HL-60/S4 (cell line): ENCODE data around the gene KCNMA1.
"Not testable (repeated sequence)": the region's sequence is repeated elsewhere in the genome, so short reads cannot be mapped to it uniquely, and the experiment has no call there.

Source experiments
- in situ Hi-C: fragments of 300-500 bp; cut with MboI; formaldehyde crosslinking; loops from 2 replicates; pipeline ENCODE4 v1.14.3; 2022; ENCODE audit warnings: low sequenced_read_pairs

The KCNMA1 gene

DNA sequence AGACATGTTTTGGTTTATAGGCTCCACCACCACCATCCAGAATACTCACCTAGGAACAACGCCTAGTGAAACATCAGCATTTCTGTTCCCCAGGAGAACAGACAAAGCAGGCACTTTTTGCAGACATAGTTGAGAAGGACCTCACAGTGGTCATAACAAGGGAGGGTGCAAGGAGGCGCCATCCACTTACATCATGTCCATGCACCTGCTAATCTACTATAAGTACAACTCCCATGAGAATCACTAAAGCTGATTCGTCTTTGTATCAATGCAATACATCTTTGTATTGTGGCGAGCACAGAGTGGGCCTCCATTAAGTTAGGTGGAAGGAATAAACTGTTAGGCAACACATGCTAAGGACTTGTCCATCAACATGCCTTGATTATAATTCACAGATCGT lies 207.1 kb downstream of the KCNMA1 start:
- in situ Hi-C loops, result no loop called here

DNA sequence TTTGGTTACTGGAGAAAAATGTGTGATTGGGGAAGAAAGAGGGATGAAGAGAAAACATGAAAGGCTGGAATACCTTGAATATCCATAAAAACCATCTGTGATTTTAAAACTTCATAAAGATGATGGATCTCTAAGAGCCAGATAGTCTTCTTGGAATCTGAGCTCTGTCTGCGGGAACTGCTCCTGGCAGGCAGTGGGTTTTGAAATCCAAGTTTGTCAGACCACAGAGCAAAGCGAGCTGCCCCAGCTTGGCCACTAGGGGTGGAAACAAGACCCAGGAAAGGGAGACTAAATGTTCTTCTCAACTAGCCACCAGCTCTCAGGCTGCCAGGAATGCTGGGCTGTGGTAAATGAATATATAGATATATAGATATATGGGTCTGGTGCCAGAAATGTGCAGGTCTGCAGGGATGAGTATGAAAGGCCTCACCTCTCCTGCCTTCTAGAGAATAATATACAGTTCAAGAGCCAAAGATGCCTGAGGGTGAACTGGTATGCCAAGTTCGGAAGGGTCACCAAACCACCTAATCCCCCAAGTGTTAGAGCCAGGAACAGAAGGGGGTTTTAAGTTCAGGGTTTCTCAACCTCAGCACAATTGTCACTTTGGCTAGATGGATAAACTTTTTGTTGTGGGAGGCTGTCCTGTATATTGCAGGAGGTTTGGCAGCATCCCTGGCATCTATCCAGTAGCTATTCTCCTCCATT lies 208.8 kb downstream of the KCNMA1 start:
- in situ Hi-C loops, result no loop called here

DNA sequence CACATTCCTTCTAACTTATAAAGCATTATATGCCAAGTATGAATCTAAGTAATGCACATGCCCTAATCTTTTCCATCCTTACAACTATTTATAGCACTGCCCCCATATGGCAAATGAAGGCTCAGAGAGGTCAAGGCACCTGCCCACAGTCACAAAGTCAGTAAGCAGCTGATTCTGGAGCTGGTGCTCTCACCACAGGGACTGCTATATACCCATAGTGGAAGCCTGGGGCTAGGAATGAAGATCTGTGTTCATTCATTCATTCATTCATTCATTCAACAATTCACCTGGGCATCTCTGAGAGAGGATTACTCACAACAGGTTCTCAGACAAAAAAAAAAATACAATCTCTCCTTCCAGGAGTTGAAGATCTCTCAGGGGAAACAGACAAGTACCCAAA lies 213.4 kb downstream of the KCNMA1 start:
- in situ Hi-C loops, result no loop called here

DNA sequence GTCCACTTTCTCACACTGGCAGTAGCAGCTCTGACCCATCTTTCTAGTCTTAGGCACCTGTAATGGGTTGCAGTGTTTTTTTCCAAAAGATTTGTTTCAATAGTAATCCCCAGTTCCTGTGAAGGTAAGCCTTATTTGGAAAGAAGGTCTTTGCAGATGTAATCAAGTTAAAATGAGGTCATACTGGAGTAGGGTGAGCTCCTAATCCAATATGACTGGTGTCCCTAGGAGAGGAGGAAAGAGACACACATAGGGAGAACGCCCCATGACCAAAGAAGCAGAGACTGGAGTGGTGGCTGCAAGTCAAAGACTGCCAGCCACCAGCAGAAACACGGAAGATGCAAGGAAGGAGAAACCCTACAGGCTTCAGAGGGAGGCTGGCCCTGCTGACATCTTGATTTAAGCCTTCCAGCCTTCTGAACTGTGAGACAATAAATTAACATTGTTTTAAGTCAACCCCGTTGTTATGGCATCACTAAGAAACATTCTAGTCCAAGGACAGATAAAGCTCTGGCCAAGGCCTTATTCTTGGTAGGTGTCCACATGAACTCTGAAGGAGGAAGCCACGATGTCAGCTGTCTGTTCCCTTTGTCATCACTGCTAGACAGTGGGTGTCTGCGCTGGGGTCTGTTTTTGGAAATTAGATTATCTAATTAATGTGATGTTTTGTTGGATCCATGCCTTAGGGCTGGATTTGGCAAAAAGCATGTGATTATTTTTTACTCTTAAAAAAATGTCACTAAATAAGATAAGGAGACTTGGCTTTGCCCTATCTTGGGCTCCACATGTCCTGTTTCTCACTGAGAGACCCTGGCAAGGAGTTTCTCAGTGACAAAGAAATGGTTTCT lies 214.9 kb downstream of the KCNMA1 start:
- in situ Hi-C loops, result no loop called here

DNA sequence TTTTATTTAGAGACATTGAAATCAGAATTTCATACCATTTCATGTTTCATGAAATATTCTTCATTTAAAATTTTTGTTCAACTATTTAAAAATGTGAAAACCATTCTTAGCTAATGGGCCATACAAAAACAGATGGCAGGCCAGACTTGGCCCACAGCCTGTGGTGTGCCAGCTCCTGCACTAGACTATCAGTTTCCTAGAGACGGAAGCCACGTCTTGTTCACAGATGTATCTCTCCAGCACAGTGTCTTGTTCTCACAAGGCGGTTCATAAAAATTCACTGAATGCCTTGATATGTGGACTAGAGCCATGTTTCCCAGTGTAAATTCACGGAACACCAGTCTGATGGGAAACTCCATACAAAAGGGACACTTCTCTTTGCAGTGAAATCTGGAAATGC lies 216.0 kb downstream of the KCNMA1 start:
- in situ Hi-C loops, result no loop called here

DNA sequence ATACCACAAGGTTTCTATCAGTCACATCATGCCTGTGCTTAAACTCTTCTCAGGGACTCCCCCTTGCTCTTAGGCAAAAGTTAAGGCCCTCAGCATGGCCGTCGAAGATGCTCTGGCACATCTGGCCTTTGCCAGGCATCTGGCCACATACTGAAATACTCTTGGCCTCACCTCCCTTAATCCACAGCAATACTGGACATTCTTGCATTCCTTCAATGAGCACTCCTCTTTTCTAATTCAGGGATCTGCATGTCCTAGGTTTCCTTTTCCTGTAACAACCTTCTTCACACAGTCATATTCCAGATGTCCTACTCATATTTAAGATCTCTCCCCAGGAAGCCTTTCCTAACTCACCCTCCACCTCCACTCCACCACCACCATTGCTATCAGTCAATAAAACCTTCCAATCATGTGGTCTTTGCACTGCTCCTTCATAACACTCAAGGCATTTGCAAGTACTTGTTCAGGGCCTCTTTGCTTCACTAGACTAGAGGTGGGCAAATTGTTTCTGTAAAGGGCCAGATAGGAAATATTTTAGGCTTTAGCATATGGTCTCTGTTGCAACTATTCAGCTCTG lies 216.6 kb downstream of the KCNMA1 start:
- in situ Hi-C loops, result no loop called here

DNA sequence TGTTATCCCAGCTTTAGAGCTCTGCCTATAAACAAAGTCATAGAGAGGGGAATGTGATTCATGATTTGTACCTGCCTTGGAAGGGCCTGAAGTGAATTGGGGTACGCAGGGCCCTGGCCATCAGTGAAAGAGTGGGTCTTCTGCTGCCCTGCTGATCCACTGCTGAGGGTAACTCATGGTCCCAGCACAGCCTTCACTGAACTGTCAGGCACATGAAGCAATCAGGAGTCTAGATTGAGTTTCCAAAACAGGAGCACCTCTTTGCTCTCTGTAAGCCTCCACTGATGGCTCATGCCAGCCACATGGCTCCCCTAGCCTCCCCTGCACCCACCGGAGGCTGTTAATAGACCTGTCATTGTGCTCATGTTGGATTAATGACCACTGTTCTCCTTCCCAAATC lies 217.6 kb downstream of the KCNMA1 start:
- in situ Hi-C loops, result no loop called here

DNA sequence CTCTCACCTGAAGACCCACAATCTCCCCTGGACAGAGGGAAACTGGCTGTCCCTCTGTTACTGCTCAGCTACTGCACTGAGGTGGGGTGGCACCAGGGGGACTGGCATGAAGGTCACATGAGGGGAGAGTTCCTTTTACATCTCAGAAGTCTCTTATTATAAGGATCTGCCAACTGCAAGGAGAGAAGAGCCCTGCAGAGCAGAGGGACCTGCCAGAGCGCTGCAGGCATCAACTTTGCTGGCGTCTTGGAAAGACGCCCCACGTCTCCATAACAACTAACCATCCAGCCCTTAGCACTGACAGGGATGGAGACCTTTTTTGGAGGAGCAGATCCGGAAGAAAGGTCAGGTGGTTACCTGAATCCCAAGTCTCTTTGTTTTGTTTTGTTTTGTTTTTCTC lies 218.6 kb downstream of the KCNMA1 start:
- in situ Hi-C loops, result no loop called here

DNA sequence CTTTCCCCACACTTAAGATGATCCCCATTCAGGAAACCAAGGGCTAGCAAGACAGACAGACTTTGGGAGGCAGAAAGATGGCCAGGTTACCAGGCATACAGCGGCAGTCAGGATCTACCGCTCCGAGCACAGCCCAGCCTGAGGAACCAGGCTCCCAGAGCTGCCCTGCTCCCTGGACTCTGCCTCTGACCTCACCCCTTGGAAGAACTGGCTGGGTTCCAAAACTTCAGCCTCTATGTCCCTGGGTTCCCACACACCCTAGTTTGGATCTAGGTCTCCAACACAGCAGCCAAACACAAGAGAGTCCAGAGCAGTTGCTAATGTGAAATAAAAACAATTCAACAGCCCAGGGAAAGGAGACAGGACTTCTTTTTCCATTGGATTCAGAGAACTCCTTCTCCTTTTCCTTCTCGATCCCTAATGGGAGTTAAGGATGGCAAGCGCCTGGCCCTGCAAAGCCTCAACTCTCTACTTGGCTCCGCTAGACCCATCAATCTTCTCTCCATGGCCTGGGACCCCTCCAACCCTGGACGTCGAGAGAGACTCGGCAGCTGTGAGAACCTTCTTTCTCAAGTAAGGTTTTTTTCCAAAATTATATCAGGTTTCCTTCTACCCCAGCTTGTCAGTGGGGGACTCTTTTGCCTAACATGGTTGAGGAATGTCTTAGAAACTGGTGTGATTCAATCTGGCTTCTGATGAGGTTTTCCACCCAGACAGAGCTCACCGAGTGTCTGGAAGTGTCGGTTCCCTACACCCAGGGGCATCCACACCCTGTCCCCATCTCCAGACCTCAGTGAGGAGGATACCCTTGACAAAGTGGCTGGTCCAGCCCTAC lies 219.6 kb downstream of the KCNMA1 start:
- in situ Hi-C loops, result no loop called here

DNA sequence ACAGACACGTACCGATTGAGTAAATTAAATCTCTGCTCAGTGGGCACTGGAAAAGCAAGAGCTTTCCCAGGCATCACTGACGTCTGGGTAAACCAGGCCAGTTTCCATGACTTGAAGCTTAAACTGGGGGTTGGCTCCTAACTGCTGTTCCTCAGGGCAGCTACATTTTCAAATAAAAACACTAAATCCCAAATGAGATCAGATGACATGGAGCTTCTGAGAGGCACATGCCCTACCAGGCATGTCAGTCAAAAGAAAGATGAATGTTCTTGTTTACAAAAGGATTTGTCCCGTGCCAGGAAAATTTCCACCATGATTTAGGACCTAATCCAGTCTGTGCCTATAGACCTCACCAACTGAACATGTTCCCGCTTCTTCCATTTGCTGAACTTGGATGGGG lies 220.2 kb downstream of the KCNMA1 start:
- in situ Hi-C loops, result no loop called here

DNA sequence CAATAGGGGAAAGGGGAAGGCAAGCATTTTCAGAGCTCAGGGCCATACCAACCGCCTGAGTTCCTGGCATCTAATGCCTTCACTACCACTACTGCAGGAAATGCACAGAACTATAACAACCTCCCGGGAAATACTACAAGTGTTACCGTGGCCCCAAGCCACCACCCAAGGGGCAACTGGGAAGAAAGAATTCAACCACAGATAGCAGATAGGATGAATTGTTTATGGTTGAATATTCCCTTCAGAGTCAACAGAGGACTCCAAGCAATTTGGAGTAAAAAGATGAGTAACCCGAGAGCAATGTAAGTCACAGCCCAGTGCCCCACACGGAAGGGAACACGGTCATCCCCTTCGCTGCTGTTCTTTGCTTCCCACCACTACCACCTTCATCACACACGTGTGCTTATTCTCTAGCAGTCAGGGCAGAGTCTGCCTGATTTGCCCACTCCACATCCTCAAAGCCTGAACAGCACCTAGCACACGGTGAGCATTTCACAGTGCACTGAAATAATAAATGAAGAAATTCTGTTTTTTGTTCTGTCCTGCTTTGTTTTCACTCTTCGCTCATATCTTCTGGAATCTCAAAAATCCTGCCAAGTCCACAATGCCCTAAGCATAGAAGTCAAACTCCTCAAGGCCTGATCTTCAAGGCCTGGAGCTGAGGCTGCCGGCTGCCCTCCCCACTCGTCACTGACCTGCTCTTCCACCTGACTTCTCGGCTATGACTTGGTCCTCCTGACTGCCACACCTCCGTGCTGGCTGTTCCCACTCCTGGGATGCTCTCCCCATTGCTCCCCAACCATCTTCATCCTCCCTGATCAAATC lies 221.1 kb downstream of the KCNMA1 start:
- in situ Hi-C loops, result no loop called here

DNA sequence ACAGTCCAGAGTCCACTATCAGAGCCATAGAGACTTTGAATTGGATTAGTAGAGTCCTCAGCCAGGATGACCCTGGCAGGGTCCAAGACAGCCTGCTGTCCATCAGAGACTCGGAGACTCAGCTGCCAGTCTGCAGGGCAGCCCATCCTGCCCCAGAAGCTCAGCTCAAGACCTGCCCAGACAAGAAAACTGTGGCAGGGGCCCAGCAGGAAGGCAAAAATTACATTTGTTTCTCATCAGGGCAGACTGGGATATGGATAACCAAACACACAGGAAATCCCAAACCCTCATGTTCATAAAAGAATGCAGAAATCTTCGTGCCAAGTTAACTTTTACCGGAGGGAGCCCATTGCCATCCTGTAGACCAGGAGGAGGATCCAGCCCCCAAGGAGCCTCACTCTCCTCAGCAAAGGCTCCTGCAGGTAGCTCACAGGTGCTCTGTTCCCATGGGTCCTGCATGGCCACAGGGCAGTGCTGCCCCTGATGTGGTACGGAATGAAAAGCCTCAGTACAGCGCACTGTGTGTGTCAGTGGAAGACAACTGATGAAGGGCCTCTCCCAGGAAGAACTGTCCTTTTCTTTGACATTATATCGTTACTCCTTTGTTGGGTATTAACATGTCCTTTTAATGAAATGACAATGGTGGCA lies 222.2 kb downstream of the KCNMA1 start:
- in situ Hi-C loops, result no loop called here

DNA sequence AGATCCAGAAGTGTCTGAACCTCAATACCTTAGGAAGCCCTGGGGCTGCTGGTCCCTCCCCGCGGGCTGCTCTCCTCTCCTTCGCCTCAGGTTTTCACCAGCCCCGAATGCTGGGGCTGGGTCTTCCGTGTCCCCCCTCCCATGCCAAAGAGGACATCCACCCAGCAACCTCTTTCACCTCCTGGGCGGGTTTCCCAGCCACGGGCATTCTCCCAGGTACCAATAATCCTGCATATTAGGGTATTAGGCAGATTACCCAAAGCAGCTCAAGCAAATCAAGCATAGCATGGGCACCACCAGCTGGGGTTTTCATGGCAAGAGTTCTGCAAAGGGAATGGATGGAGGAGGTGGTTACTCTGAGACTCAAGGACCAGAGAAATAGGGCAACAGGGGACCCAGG lies 224.4 kb downstream of the KCNMA1 start:
- in situ Hi-C loops, result no loop called here

DNA sequence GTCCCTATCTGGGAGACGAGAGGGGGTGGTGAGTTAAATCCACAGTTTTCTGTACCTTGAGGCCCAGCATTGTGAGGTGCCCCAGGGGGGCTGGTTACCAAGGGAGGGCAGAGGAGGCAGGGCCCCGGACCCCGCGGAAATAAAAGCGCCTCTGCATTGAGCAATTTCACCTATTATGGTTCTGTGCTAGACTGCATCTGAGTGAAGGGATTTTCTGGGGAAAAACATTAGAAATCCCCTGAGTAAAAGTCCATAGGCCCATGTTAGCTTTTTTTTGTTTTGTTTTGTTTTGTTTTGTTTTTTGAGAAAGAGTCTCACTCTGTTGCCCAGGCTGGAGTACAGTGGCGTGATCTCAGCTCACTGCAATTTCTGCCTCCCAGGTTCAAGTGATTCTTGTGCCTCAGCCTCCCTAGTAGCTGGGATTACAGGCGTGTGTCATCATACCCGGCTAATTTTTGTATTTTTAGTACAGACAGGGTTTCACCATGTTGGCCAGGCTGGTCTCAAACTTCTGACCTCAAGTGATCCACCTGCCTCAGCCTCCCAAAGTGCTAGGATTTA lies 225.0 kb downstream of the KCNMA1 start:
- in situ Hi-C loops, result not testable (repeated sequence)

DNA sequence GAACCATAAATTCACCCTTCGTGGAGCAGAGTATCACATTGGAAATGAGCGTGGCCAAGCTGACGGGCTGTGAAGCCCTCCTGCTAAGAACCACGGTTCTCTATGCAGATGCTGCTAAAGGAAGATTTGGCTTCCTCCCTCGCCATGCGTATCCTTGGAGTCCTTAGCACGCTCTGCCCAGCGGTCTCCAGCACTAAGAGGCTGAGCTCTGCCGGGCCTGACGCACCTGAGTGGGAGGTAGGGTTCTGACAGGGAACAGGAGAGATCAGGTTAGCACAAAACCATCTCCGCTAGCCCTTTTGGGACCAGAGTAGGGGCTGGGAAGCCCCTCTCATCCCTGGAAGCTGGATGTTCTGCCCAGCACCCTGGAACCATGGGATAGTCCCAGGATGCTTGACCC lies 225.8 kb downstream of the KCNMA1 start:
- in situ Hi-C loops, result no loop called here

DNA sequence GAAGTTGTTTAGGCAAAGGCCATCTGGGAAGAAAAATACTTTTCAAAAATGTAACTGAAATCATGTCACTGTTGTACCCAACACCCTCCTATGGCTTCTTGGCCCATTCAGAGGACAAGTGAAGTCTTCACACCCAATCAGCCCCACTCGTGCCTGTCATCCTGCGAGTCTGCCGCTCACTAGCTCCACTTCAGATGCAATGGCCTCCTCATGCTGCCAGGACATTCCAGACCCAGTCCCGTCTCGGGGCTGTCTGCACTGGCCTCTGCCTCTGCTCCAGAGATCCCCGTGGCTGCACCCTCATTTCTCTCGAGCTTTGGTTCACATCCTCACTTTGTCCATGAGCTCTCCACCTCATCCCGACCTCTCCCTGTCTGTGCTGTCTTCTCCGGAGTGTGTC lies 227.1 kb downstream of the KCNMA1 start:
- in situ Hi-C loops, result no loop called here

DNA sequence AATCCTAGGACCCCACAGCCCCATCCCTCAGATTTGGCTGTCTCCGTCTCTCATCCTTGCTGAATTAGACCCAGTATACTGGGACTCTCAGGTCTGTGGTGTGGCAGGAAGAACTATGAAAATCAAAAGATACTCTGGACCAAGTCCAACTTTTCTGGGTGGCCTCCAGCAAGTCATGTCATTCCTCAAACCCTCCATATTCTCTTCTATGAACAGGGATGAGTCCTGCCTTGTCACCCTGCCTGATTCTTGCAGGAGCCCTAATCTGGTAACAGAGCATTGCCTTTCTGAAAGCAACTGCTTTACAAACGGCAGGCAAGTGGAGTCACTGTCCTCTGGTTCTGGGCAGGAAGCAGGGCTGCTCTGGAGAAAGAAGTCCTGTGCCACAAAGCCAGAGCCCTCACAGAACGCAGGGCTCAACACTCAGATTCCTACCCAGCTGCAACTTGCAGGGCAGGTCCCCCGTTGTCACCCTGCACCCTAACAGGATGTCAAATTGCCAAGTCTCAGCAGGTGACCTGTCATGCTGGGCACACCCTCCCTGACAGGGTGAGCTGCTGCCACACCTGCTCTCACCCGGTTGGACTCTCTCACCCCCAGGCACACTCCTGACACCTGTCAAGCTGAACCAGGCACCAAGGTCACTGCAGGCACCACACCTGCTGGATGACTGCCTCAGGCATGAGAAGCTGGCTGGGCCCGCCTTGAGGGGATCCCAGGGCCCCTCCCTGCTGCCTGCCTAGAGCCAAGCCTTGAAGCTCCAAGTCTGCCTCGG lies 227.7 kb downstream of the KCNMA1 start:
- in situ Hi-C loops, result no loop called here

DNA sequence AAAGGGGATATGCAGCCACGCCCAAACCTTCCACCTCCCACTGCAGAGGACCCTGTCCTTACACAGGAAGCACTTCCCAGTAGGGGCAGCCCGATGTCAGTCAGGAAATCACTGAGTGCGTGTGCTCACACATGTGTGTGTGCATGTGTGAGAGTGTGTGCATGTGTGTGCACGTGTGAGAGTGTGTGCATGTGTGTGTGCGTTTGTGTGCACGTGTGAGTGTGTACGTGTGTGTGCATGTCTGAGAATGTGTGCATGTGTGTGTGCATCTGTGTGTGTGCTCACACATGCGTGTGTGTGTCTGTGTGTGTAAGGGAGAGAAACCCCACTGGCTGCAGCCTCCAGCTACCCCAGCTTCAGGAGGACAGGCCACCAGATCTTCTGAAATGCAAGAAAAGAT lies 229.3 kb downstream of the KCNMA1 start:
- in situ Hi-C loops, result no loop called here
